Stimulated activated naive CD4-positive, alpha-beta T cell treated with Interleukin-2 at 50 U/mL for 16 hours (primary cell): ENCODE measurements around the gene ABHD17C.

Experiments
- DNase-seq: peaks from one replicate; lab custom pipeline; 2025; lab: John Stamatoyannopoulos, UW

ABHD17C gene

GRCh38 chr15:80764535-80764934, 69.4 kb downstream of the ABHD17C start:
- DNase-seq: no peak

GRCh38 chr15:80766275-80766674, 71.2 kb downstream of the ABHD17C start:
- no peak for DNase-seq

DNA sequence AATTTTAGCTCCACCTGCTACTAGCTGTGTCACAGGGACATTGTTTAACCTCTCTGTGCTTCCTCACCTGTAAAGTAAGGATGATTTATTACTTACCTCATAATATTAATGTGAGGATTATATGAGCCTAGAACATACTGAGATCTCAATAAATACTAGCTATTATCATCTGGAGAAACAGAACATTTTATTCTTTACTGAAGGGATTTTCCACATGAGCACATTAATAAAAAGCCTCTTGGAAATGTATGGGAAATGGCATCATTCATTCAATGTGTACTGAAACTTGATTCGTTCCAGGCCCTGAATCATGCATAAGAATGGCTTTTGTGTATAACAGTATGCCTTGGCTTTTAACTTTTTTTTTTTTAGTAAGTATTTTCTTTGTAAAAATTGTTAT, 73.0 kb downstream of the ABHD17C start:
- DNase-seq: no peak

GRCh38 chr15:80769153-80769828, 74.2 kb downstream of the ABHD17C start:
- no peak for DNase-seq

GRCh38 chr15:80769829-80770705, 75.0 kb downstream of the ABHD17C start:
- DNase-seq: no peak

GRCh38 chr15:80773122-80773551, 78.0 kb downstream of the ABHD17C start:
- no peak for DNase-seq

GRCh38 chr15:80773792-80774352, 78.8 kb downstream of the ABHD17C start:
- no peak for DNase-seq

DNA sequence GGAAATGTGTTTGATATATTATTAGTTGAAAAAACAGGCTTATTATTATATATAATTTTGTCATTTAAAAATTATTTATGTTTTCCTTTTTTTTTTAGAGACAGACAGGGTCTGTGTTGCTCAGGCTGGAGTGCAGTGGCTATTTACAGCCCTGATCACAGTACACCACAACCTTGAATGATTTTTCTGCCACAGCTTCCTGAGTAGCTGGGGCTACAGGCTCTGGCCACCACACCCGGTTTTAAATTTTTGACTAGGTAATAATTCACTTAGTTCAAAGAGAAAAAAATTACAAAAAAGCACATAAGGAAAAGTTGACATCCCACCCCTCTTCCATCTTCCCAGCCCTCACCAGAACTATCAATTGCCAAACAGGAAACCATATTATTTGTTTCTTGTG, 79.4 kb downstream of the ABHD17C start:
- no peak for DNase-seq

GRCh38 chr15:80775338-80775737, 80.2 kb downstream of the ABHD17C start:
- no peak for DNase-seq

DNA sequence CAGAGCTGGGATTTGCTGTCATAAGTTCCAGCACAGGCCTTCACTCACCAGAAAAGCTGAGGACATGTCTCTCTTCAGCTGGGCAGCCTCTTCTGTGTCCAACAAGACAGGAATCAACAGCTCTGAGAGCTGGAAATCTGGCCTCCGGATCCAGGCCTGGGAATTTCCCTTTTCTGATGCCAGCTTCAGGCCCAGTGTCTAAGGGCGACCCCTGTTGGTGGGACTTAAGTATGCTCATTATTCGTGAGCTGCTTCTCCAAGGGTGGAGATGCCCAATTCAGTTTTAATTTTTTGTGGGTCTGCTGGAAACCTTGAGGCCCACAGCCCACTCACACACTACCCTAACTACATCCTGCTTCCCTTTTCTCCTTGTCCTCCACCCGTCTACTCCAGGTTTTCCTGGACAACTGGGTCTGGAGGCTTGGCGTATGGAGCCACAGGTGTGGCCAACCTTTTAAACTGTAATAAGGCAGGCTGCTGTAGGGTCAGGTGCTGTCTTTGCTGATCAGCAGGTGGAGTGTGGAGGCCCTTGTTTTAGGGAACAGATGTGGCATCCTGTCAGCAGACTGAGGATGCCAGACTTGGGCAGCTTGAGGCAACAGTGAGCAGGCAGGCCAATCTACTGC, 81.4 kb downstream of the ABHD17C start:
- DNase-seq: peak; percentile 46

GRCh38 chr15:80777137-80777536, 82.0 kb downstream of the ABHD17C start:
- no peak for DNase-seq

DNA sequence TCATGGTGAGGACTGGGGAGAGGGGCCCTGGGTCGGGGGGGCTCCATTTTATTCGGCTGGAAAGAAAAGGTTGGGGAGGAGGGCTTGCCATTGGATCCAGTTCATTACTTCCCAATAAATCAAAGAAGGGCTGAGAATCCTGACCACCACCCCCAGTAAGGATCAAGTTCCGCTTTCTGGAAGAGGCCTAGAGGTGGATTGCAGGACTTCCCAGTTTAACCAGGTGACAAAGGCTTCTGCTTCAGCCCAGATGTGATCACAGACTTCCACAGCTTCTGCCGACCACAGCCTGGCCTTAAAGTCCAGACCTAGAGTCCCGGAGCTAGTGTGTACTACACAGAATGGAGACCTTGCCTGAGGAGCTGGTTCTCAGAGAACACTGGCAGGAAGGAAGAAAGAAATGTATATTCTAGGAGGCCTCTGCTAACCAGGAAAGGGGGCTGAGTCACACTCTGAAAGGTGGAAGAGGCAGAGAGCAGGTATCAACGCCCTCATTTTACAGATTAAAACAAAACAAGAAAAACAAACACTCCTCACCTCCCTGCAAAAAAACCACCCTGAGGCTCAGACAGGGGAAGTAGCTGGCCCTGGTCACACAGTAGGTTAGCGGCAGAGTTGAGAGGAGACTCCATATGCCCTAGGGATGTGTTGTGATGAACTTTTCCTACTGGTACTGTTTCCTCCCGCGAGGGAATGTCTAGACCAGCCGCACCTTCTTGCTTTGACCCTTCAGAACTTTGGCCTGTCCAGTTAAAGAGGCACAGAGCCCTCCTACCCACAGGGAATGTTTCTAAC, 82.9 kb downstream of the ABHD17C start:
- no peak for DNase-seq

DNA sequence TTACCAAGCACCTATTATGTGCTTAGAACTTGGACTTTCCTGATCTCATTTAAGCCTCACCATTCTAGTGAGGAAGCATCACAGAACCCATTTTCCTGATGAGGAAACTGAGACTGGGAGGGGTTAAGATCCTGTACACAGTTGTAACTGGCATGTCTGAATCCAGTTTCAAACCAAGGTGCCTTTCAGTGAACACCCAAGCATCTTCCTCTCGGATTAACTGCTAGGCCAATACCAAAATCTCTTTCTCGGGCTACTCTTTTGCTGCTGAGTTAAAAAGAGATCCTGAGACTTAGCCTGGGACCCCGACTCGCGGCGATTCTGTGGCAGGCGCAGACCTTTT, 83.5 kb downstream of the ABHD17C start:
- DNase-seq: no peak

GRCh38 chr15:80778964-80779657, 84.0 kb downstream of the ABHD17C start, which contains the start of gene CEMIP:
Gene CEMIP, plus strand, starts transcription at chr15:80779370. Its CDS starts 94,510 bp downstream, at chr15:80873880.
- peak; percentile 9 for DNase-seq

DNA sequence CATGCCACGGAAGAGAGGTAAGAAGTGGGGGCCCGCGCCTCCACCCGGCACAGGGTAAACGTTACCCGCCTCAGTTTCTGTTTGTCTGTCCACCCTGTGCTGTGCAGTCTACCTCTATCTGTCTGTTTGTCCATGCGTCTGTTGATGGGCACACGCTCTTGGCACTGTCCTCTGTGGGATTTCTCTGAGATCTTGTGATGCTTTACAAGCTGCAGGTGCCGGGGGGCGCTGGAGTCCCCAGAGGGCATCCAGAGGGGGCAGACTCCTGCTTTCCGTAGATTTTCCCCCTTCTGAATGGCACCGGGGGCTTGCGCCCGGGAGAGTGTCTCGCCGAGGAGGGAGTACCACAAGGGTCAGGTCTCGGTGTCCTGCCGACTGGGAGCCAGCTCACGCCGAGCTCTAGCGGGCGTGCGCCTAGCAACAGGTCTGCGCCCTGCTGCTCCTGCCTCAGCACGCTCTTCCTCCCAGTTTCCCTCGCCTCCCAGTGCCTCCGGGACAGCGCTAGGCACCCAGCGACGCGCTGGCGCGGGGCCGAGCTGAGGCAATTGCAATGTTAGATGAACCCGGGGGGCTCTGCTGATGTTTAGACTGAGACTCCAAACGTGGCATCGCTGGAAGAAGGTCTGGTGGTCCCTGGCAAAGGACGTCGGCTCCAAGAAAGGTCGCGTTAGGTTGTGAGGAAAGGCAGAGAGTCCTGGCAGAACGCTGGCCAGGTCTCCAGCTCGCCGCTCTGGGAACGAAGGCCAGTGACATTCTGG, 84.7 kb downstream of the ABHD17C start:
- no peak for DNase-seq

- DNase-seq: no peak
Measured at GRCh38 chr15:80780416-80781221, 85.5 kb downstream of the ABHD17C start.

DNA sequence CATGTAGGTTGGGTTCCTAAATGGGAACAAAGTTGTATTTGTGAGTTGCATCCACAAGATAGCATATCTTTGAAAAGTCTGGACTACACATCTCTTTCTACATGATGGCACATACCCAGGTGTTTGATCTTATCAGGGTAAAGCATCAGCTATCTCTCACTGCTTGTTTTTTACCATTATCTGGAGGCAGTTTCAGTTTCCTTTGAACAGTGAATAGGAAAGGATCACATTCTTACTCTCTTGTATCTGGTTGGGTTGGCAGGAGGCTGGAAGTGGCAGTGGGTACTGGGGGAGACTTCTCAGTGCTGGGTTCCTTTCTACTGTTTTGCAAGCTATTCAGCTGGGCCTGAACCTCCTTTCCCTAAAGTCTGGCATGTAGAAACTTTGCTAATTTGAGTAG, 88.2 kb downstream of the ABHD17C start:
- DNase-seq: no peak

DNA sequence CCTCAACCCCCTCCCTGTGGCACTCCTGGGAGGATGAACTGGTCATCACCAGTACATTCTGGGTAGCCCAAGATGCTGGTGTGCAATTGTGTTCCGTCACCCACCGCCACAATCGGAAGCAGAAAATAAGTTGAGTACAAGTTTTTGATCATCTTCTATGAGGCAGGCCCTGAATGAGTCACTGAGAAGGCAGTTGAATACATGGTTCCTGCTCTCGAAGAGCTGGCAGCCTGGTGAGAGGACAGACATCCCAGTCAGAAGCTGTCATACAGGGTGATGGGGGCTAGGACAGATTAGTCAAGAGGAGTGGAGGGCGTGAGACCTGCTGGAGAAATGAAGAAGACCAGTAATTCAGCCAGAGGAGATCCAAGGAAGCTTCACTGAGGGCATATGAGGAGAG, 90.2 kb downstream of the ABHD17C start:
- no peak for DNase-seq

- DNase-seq: no peak
Measured at GRCh38 chr15:80785811-80786354, 90.8 kb downstream of the ABHD17C start.
